GM12874 (cell line): ENCODE measurements around the gene KRT27.

Source experiments
- CTCF ChIP-seq: IDR thresholded peaks from 2 replicates; pipeline ENCODE4 v1.5.1; 2011; ENCODE audit warnings: low read depth, mild to moderate bottlenecking, control low read depth, low read length, moderate library complexity; ENCODE audit not compliant: insufficient read depth

KRT27 gene

GRCh38 chr17:40800381-40800780 is 18.0 kb upstream of the KRT27 start:
- TF ChIP-seq CTCF = no peak

GRCh38 chr17:40799859-40800258 is 17.5 kb upstream of the KRT27 start, which contains the start of gene KRT28:
KRT28 (minus strand) TSS chr17:40799959; CDS start chr17:40799893, 66 bp downstream.
- no peak for TF ChIP-seq CTCF

- no peak for TF ChIP-seq CTCF
These were observed 14.5 kb upstream of the KRT27 start for GRCh38 chr17:40796846-40797245.

GRCh38 chr17:40795019-40795667 is 12.8 kb upstream of the KRT27 start:
- no peak for TF ChIP-seq CTCF

- TF ChIP-seq CTCF = no peak
These were observed 12.1 kb upstream of the KRT27 start for GRCh38 chr17:40794466-40794865.

GRCh38 chr17:40793832-40794231 is 11.5 kb upstream of the KRT27 start:
- no peak for TF ChIP-seq CTCF

GRCh38 chr17:40791787-40792436 is 9.6 kb upstream of the KRT27 start:
- peak; percentile 39; the same call in 1 of the 2 replicates for TF ChIP-seq CTCF
